Omental fat pad (tissue), 4 donors: ENCODE results near the gene PAK2. TPM values are rescaled to one million over a fixed set of nuclear protein-coding genes. Genes with fewer than 3 reads are reported as not detected.

Source experiments
- ATAC-seq: fragments of 150-250 bp; one replicate; pipeline ENCODE4 v1.9.1; 2016; ENCODE audit warnings: mild to moderate bottlenecking, moderate library complexity; ENCODE audit not compliant: low FRiP score
- DNase-seq: peaks from one replicate; pipeline ENCODE4 v3.0.0-alpha.2; 2019; ENCODE audit warnings: low spot score
- total RNA-seq, 4 donors: library from RNA; depleted of rRNA; stranded (reverse); fragments of >200 nt; gene quantifications; one replicate each; pipeline ENCODE4 v1.1.0, GENCODE V29; 2016
- TF ChIP-seq, protein P1 (sequence below), 3 donors: fragments of 450-650 bp; IDR thresholded peaks; one replicate each; pipeline ENCODE4 v1.5.1; 2016 to 2017; ENCODE audit warnings: antibody characterized with exemption in 3 of 3, mild to moderate bottlenecking in 3 of 3, moderate library complexity in 2 of 3

Gene PAK2
- total RNA-seq, 4 donors from 2014 or later = 50.3 to 108 (median 81.0) TPM

DNA sequence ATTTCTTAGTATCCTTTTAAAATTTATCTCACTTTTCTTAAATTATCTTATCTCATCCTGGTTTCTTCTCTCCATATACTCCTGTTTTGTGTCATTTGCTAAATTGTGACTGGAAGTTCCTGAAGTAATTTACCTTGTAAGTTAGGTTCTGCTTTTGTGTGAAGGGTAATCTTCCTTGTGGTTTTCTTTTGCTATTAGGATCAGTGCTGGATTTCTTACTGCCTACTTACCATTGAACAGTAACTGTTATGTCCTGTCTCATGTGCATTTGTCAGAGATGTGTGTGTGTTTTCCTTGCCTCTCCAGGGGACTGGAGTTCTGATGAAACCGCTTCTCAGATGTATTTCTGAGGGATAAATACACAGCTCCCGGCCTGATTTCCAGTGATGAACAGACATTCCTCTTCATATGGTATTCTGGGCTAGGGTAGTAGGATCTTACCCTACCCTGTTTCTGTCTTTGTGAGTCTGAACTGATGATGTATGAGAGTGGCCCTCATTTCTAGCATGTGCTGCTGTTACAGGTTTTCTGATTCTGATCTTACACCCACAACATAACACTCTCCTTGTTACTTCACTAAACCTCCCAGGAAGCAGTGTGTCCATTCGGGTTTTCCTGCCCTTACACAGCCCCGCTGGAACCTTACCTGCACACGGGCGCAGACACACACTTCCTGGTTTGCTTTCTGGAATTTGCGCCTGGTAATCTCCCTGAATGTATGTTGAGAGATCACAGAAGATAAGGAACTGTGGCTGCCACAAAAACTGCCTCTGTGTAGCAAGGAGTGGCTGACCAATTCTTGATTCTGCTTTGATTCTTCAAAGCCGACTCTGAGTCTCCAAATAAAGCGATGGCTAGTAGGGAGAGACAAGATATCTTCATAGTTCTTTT lies 14.7 kb downstream of the PAK2 start:
- ATAC-seq = no peak
- DNase-seq = no peak
- TF ChIP-seq, protein P1, sequence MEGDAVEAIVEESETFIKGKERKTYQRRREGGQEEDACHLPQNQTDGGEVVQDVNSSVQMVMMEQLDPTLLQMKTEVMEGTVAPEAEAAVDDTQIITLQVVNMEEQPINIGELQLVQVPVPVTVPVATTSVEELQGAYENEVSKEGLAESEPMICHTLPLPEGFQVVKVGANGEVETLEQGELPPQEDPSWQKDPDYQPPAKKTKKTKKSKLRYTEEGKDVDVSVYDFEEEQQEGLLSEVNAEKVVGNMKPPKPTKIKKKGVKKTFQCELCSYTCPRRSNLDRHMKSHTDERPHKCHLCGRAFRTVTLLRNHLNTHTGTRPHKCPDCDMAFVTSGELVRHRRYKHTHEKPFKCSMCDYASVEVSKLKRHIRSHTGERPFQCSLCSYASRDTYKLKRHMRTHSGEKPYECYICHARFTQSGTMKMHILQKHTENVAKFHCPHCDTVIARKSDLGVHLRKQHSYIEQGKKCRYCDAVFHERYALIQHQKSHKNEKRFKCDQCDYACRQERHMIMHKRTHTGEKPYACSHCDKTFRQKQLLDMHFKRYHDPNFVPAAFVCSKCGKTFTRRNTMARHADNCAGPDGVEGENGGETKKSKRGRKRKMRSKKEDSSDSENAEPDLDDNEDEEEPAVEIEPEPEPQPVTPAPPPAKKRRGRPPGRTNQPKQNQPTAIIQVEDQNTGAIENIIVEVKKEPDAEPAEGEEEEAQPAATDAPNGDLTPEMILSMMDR (IDR thresholded peaks at IDR 0.05) = no peak

- TF ChIP-seq, protein P1 (IDR thresholded peaks at IDR 0.05) = no peak
- ATAC-seq = no peak
- no peak for DNase-seq
Measured at GRCh38 chr3:196756732-196757131, 17.1 kb downstream of the PAK2 start.

GRCh38 chr3:196757876-196758739 lies 18.5 kb downstream of the PAK2 start:
- DNase-seq = no peak
- TF ChIP-seq, protein P1 (IDR thresholded peaks at IDR 0.05) = no peak
- ATAC-seq = no peak

DNA sequence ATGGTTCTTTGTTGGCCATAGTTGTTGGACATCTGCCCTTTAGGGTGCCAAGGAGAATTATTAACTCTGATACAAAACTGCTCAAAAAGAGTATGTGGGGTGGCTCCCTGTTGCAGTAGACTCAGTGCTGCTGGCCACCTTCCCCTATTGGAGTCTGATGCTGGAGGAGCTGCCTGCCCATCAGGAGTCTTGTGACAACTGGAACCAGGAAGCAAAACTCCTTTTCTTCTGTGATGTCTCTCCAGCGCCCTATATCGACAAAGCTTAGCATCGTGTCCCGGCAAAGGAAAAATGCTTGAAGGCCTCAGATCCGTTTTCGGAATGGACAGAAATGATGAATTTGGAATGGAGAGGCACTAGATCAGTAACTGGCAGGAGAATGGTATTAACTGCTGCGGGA lies 23.5 kb downstream of the PAK2 start:
- TF ChIP-seq, protein P1 (IDR thresholded peaks at IDR 0.05) = no peak

DNA sequence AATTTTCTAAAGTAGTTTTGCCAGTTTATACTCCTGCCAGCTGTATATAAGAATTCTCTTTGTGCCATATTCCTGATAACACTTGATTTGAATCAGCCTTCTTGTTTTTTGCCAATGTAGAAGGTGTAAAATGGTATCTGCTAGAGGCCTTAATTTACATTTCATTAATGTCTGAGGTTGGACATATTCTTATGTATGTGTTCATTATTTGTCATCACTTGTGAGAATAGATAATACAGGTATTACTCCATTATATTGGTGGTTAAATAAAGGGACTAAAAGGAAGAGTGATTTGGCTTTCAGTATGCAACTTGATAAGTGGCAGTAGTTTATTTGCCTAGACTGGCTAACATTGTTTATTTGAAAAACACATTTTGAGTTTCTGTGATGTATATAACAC lies 25.8 kb downstream of the PAK2 start:
- no peak for DNase-seq
- ATAC-seq = no peak
- TF ChIP-seq, protein P1 (IDR thresholded peaks at IDR 0.05) = no peak

More for the DNA sequence above, 23.5 kb downstream of the PAK2 start:
- no peak for ATAC-seq
- DNase-seq = no peak

DNA sequence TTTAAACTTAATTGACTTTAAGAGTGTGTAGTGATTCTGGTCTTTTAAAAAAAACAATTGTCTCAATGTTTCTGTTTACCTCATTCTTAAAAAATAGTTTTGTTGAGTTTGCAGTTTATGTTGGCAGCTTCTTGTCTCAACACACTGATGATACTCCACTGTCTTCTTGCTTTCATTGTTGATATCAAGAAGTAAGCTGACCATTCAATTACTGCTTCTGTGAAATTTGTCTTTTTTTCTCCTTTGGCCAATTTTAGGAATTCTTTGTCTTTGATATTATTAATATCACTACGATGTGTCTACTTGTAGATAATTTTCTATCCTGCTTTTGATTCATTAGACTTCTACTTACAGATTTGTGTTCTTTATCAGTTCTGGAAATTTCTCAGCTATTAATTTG lies 31.4 kb downstream of the PAK2 start:
- DNase-seq (no peak), ATAC-seq (no peak)
- TF ChIP-seq, protein P1 (IDR thresholded peaks at IDR 0.05) = no peak
